ENCODE results near the gene INHBC.
"Not testable (repeated sequence)": the region's sequence is repeated elsewhere in the genome, so short reads cannot be mapped to it uniquely, and the experiment has no call there.

The INHBC gene

DNA sequence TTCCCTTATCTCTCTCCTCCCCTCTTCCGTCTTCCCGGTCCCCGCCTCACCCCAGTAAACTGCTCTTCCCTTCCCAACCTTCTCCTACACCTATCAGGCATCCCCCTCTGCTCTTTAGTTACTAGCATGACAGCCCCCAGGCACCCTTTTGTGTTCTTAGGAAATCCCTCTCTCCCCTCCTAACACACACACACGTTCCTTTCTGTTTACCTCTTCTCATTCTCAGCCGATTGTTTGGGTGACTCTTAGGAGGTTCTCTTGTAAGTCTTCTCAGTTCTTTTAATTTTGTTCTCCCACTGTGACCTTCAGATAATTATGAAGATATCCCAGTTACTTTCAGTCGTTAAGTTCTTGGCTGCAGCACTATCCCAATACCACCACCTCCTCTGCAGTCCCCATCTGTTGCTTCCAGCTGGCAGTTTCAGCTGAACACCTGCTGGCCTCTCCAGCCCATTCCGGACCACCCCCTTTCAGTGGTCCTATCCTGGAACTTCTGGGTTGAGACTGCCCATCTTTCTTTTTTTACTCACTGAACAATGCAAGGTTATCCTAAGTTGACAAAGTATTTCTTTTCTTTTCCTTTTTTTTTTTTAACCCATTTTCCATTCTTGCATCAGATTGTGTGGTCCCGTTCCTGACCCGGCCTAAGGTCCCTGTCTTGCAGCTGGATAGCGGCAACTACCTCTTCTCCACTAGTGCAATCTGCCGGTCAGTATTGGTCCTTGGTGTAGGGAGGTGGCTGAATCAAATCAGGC lies 54.0 kb downstream of the INHBC start:
- peak overlapping the region; percentile 97 for H3K4me3 Mint-ChIP-seq
- no peaks in the 10 kb centered on the region for H3K9me3 Mint-ChIP-seq
- no peak for DNase-seq
- peaks cover 32% of the 10 kb centered on the region for H3K4me1 Mint-ChIP-seq
- H3K36me3 Mint-ChIP-seq (ENCODE audit: low read depth) = peaks cover 52% of the 10 kb centered on the region
- ATAC-seq = no peak
- peak overlapping the region; percentile 93 for H3K27ac Mint-ChIP-seq
- no peaks in the 10 kb centered on the region for H3K27me3 Mint-ChIP-seq

GRCh38 chr12:57489157-57489641 lies 54.6 kb downstream of the INHBC start:
- no peaks in the 10 kb centered on the region for H3K27me3 Mint-ChIP-seq
- no peak for ATAC-seq

GRCh38 chr12:57490126-57490525 lies 55.5 kb downstream of the INHBC start:
- Mint-ChIP-seq H3K9me3 (no peaks in the 10 kb centered on the region), H3K36me3 (ENCODE audit: low read depth) (peaks cover 55% of the 10 kb centered on the region), H3K4me1 (peaks cover 32% of the 10 kb centered on the region), H3K4me3 (peak overlapping the region; percentile 97), H3K27me3 (no peaks in the 10 kb centered on the region), H3K27ac (peak overlapping the region; percentile 93)
- DNase-seq = no peak
- no peak for ATAC-seq

More at GRCh38 chr12:57489157-57489641, 54.6 kb downstream of the INHBC start:
- Mint-ChIP-seq H3K4me1 (peaks cover 32% of the 10 kb centered on the region), H3K36me3 (ENCODE audit: low read depth) (peaks cover 55% of the 10 kb centered on the region), H3K27ac (peak overlapping the region; percentile 93), H3K9me3 (no peaks in the 10 kb centered on the region), H3K4me3 (peak overlapping the region; percentile 97)
- DNase-seq = no peak

- H3K36me3 Mint-ChIP-seq (ENCODE audit: low read depth) = peaks cover 58% of the 10 kb centered on the region
- ATAC-seq (no peak), DNase-seq (no peak)
- no peak overlapping the region for H3K27ac Mint-ChIP-seq
- no peaks in the 10 kb centered on the region for H3K27me3 Mint-ChIP-seq
- peak overlapping the region; percentile 1 for H3K4me3 Mint-ChIP-seq
- no peaks in the 10 kb centered on the region for H3K9me3 Mint-ChIP-seq
- H3K4me1 Mint-ChIP-seq = peaks cover 32% of the 10 kb centered on the region
These were observed 57.1 kb downstream of the INHBC start for GRCh38 chr12:57491393-57492280.

DNA sequence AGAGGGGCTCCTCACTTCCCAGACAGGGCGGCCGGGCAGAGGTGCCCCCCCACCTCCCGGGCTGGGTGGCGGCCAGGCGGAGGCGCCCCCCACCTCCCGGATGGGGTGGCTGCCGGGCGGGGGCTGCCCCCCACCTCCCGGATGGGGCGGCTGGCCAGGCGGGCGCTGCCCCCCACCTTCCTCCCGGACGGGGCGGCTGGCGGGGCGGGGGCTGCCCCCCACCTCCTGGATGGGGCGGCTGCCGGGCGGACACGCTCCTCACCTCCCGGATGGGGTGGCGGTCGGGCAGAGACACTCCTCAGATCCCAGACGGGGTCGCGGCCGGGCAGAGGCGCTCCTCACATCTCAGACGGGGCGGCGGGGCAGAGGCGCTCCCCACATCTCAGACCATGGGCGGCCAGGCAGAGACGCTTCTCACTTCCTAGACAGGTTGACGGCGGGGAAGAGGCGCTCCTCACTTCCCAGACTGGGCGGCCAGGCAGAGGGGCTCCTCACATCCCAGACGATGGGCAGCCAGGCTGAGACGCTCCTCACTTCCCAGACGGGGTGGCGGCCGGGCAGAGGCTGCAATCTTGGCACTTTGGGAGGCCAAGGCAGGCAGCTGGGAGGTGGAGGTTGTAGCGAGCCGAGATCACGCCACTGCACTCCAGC lies 60.6 kb downstream of the INHBC start:
- Mint-ChIP-seq H3K4me1 (peaks cover 12% of the 10 kb centered on the region), H3K36me3 (ENCODE audit: low read depth) (peaks cover 64% of the 10 kb centered on the region)
- H3K4me3 Mint-ChIP-seq, H3K27ac Mint-ChIP-seq, DNase-seq, H3K9me3 Mint-ChIP-seq, ATAC-seq, H3K27me3 Mint-ChIP-seq: not testable (repeated sequence)

DNA sequence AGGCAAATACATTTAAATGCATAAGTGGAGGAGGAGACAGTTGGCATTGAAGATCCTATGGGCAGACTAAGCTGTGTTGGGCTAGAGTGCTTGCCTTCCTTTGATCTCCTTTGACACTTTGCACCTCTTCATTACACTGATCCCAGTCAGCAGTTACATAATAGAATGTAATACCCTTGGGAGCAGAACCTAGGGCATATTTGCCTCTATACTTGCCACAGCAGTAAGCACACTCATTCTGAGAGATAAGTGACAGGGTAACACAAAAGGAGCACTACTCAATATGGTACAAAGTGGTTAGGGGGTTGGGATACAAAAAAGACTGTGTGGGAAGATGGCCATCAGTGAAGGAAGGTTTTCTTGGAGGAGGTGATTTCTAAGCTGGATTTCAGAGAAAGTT lies 62.2 kb downstream of the INHBC start:
- Mint-ChIP-seq H3K36me3 (ENCODE audit: low read depth) (peaks cover 64% of the 10 kb centered on the region), H3K27ac (no peak overlapping the region), H3K9me3 (no peaks in the 10 kb centered on the region), H3K4me3 (no peak overlapping the region), H3K27me3 (no peaks in the 10 kb centered on the region), H3K4me1 (peaks cover 6% of the 10 kb centered on the region)
- DNase-seq (no peak), ATAC-seq (no peak)

- DNase-seq (no peak), ATAC-seq (no peak)
- Mint-ChIP-seq H3K27me3 (no peaks in the 10 kb centered on the region), H3K4me1 (peaks cover 6% of the 10 kb centered on the region), H3K36me3 (ENCODE audit: low read depth) (peaks cover 63% of the 10 kb centered on the region), H3K9me3 (no peaks in the 10 kb centered on the region), H3K27ac (no peak overlapping the region), H3K4me3 (no peak overlapping the region)
These were observed 62.9 kb downstream of the INHBC start for GRCh38 chr12:57497223-57498131.

DNA sequence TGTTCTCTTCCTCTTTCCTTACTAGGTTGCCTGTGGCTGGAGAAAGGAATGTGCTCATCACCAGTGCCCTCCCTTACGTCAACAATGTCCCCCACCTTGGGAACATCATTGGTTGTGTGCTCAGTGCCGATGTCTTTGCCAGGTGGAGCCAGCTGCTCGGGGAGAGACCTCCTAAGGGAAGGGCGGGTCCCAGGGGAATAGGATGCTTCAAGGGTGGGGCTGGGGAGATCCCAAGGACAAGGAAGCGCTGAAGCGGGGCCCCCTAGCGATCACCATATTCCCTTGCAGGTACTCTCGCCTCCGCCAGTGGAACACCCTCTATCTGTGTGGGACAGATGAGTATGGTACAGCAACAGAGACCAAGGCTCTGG lies 63.5 kb downstream of the INHBC start:
- H3K27ac Mint-ChIP-seq = peak overlapping the region; percentile 30
- no peaks in the 10 kb centered on the region for H3K27me3 Mint-ChIP-seq
- H3K36me3 Mint-ChIP-seq (ENCODE audit: low read depth) = peaks cover 60% of the 10 kb centered on the region
- DNase-seq (no peak), ATAC-seq (no peak)
- no peak overlapping the region for H3K4me3 Mint-ChIP-seq
- H3K4me1 Mint-ChIP-seq = peaks cover 3% of the 10 kb centered on the region
- H3K9me3 Mint-ChIP-seq = no peaks in the 10 kb centered on the region

GRCh38 chr12:57498571-57498970 lies 64.0 kb downstream of the INHBC start:
- no peak overlapping the region for H3K4me3 Mint-ChIP-seq
- H3K36me3 Mint-ChIP-seq (ENCODE audit: low read depth) = peaks cover 63% of the 10 kb centered on the region
- ATAC-seq = no peak
- no peaks in the 10 kb centered on the region for H3K27me3 Mint-ChIP-seq
- peak overlapping the region; percentile 30 for H3K27ac Mint-ChIP-seq
- no peak for DNase-seq
- H3K9me3 Mint-ChIP-seq = no peaks in the 10 kb centered on the region
- peaks cover 3% of the 10 kb centered on the region for H3K4me1 Mint-ChIP-seq

DNA sequence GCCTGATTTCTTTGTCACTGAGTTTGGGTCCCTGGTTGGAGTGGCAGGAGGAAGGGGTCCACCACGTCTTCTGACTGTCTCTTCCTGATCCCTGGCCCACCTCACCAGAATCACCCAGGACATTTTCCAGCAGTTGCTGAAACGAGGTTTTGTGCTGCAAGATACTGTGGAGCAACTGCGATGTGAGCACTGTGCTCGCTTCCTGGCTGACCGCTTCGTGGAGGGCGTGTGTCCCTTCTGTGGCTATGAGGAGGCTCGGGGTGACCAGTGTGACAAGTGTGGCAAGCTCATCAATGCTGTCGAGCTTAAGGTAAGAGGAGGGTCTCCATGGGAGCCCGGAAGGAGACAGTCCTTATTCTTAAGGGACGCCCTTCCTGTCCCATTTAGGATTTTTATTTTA lies 65.6 kb downstream of the INHBC start:
- no peak overlapping the region for H3K27ac Mint-ChIP-seq
- H3K4me3 Mint-ChIP-seq = no peak overlapping the region
- ATAC-seq = no peak
- H3K9me3 Mint-ChIP-seq = no peaks in the 10 kb centered on the region
- DNase-seq = no peak
- H3K36me3 Mint-ChIP-seq (ENCODE audit: low read depth) = peaks cover 74% of the 10 kb centered on the region
- H3K27me3 Mint-ChIP-seq = no peaks in the 10 kb centered on the region
- H3K4me1 Mint-ChIP-seq = peaks cover 4% of the 10 kb centered on the region

All from activated naive CD8-positive, alpha-beta T cell treated with anti-CD3 and anti-CD28 coated beads, Interleukin-2, amount 50 U/mL, for 24 hours (primary cell).